ENCODE data around the gene PLEKHB1.

Gene PLEKHB1

DNA sequence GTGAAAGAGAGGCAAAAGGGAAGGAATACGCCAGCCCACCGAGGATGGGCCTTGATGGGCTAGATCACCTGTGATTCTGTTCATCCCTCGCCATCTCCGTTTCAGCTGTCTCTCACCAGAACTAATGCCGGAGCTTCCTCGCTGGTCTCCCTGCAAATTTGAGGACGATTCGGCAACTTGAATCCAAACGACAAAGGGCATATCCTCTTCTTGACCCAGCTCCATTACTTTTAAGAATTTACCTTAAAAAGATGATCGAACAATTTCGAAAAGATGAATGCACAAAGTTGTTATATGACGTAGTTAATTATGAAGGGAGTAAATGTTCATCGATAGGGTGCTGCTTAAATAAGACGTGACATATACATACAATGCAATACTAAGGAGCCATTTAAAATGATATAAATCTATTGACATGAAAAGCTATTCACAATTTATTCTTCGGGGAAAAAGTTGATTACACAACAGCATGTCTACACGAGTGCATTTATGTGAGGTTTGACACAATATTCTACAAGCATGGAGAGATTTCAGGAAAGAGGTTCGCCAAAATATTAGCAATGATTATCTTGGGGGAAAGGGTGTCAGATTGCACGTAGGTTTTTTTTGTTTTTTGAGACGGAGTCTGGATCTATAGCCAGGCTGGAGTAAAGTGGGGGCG lies 47.5 kb upstream of the PLEKHB1 start:
- Histone ChIP-seq H3K36me3 (ENCODE audit: low read length) (no peaks in the 10 kb centered on the region), H3K27ac (ENCODE audit: low read depth, low read length) (peak overlapping the region; percentile 83), H3K4me2 (ENCODE audit: low read depth, low read length, poor library complexity, severe bottlenecking) (peak overlapping the region; percentile 95), H3K4me3 (ENCODE audit: insufficient read depth, low read length, poor library complexity, severe bottlenecking) (peak overlapping the region; percentile 70), H3F3A (ENCODE audit: insufficient read depth) (no peaks in the 10 kb centered on the region; the same call in 1 of the 2 replicates), H4K20me1 (ENCODE audit: low read depth, low read length) (no peaks in the 10 kb centered on the region), H3K27me3 (ENCODE audit: low read length) (no peaks in the 10 kb centered on the region), H3K9me3 (ENCODE audit: insufficient read depth, low read length) (no peaks in the 10 kb centered on the region), H3K9me2 (replicated peaks; ENCODE audit: insufficient read depth, low read length) (no peaks in the 10 kb centered on the region), H2AFZ (ENCODE audit: low read depth, low read length, severe bottlenecking) (peak overlapping the region; percentile 88), H3K9ac (ENCODE audit: low read length) (peak overlapping the region; percentile 70), H3K79me2 (ENCODE audit: insufficient read depth, low read length) (peaks cover 17% of the 10 kb centered on the region)
- no peak for TF ChIP-seq EZH2phosphoT487 (conservative IDR thresholded peaks at IDR 0.05; ENCODE audit: low read length)
- TF ChIP-seq, protein P1, sequence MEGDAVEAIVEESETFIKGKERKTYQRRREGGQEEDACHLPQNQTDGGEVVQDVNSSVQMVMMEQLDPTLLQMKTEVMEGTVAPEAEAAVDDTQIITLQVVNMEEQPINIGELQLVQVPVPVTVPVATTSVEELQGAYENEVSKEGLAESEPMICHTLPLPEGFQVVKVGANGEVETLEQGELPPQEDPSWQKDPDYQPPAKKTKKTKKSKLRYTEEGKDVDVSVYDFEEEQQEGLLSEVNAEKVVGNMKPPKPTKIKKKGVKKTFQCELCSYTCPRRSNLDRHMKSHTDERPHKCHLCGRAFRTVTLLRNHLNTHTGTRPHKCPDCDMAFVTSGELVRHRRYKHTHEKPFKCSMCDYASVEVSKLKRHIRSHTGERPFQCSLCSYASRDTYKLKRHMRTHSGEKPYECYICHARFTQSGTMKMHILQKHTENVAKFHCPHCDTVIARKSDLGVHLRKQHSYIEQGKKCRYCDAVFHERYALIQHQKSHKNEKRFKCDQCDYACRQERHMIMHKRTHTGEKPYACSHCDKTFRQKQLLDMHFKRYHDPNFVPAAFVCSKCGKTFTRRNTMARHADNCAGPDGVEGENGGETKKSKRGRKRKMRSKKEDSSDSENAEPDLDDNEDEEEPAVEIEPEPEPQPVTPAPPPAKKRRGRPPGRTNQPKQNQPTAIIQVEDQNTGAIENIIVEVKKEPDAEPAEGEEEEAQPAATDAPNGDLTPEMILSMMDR (IDR thresholded peaks at IDR 0.05; ENCODE audit: insufficient read depth, low read length, poor library complexity, severe bottlenecking), result no peak

DNA sequence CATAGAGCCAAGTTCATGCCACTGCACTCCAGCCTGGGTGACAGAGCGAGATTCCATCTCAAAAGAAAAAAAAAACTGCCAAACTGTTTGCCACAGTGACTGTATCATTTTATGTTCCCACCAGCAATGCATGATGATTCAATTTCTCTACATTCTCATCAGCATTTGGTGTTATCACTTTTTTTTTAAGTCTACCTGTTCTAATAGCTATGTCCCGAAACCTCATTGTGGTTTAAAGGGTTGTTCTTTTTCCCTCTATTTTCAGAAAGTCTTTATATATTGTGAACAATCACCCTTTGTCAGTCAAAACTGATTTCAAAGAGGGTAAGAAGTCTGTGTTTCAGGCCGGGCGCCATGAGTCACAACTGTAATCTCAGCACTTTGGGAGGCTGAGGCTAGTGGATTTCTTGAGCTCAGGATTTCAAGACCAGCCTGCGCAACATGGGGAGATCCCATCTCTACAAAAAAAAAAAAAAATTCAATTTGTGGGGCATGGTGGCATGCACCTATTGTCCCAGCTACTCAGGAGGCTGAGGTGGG lies 33.7 kb upstream of the PLEKHB1 start:
- Histone ChIP-seq H3K27ac (ENCODE audit: low read depth, low read length) (no peak overlapping the region), H2AFZ (ENCODE audit: low read depth, low read length, severe bottlenecking) (no peak overlapping the region), H4K20me1 (ENCODE audit: low read depth, low read length) (no peaks in the 10 kb centered on the region), H3K79me2 (ENCODE audit: insufficient read depth, low read length) (no peaks in the 10 kb centered on the region), H3K4me3 (ENCODE audit: insufficient read depth, low read length, poor library complexity, severe bottlenecking) (no peak overlapping the region), H3K27me3 (ENCODE audit: low read length) (no peaks in the 10 kb centered on the region), H3K9ac (ENCODE audit: low read length) (no peak overlapping the region), H3K4me2 (ENCODE audit: low read depth, low read length, poor library complexity, severe bottlenecking) (no peak overlapping the region), H3F3A (ENCODE audit: insufficient read depth) (no peaks in the 10 kb centered on the region), H3K36me3 (ENCODE audit: low read length) (no peaks in the 10 kb centered on the region), H3K9me3 (ENCODE audit: insufficient read depth, low read length) (no peaks in the 10 kb centered on the region), H3K9me2 (replicated peaks; ENCODE audit: insufficient read depth, low read length) (no peaks in the 10 kb centered on the region)
- TF ChIP-seq, protein P1 (IDR thresholded peaks at IDR 0.05; ENCODE audit: insufficient read depth, low read length, poor library complexity, severe bottlenecking), result no peak
- no peak for TF ChIP-seq EZH2phosphoT487 (conservative IDR thresholded peaks at IDR 0.05; ENCODE audit: low read length)

DNA sequence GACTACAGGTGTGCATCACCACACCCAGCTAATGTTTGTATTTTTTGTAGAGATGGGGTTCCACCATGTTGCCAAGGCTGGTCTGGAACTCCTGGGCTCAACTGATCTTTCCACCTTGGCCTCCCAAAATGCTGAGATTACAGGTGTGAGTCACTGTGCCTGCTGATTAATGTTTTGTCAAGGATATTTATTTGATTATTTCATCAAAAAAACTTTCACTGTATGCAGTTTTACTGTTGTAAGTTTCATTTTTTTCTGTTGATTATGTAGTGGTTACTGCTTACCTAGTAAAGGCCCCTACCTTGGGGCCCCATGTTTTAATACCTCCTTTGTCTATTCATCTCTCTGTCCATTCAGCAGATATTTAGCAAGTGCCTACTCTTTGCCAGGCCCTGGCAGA lies 31.8 kb upstream of the PLEKHB1 start:
- TF ChIP-seq, protein P1 (IDR thresholded peaks at IDR 0.05; ENCODE audit: insufficient read depth, low read length, poor library complexity, severe bottlenecking), result no peak
- no peak for TF ChIP-seq EZH2phosphoT487 (conservative IDR thresholded peaks at IDR 0.05; ENCODE audit: low read length)
- Histone ChIP-seq H3K27ac (ENCODE audit: low read depth, low read length) (no peak overlapping the region), H3K9me2 (replicated peaks; ENCODE audit: insufficient read depth, low read length) (no peaks in the 10 kb centered on the region), H4K20me1 (ENCODE audit: low read depth, low read length) (no peaks in the 10 kb centered on the region), H3K9me3 (ENCODE audit: insufficient read depth, low read length) (no peaks in the 10 kb centered on the region), H3K36me3 (ENCODE audit: low read length) (no peaks in the 10 kb centered on the region), H3K4me2 (ENCODE audit: low read depth, low read length, poor library complexity, severe bottlenecking) (no peak overlapping the region), H3K9ac (ENCODE audit: low read length) (no peak overlapping the region), H2AFZ (ENCODE audit: low read depth, low read length, severe bottlenecking) (no peak overlapping the region), H3F3A (ENCODE audit: insufficient read depth) (no peaks in the 10 kb centered on the region), H3K79me2 (ENCODE audit: insufficient read depth, low read length) (no peaks in the 10 kb centered on the region), H3K4me3 (ENCODE audit: insufficient read depth, low read length, poor library complexity, severe bottlenecking) (no peak overlapping the region), H3K27me3 (ENCODE audit: low read length) (no peaks in the 10 kb centered on the region)

Data from SU-DHL-6 (cell line).